Lower leg skin (tissue), 3 donors: ENCODE data around the gene BAIAP2.

Source experiments
- CTCF ChIP-seq, 3 donors: fragments of 450-650 bp; IDR thresholded peaks; one replicate each; pipeline ENCODE4 v1.5.1; 2016; ENCODE audit warnings: antibody characterized with exemption in 3 of 3, mild to moderate bottlenecking in 3 of 3, moderate library complexity in 2 of 3
- POLR2A ChIP-seq, 2 donors: fragments of 450-650 bp; IDR thresholded peaks; one replicate each; pipeline ENCODE4 v1.6.1; 2016 to 2017; ENCODE audit warnings: antibody characterized with exemption in 2 of 2, mild to moderate bottlenecking in 1 of 2, moderate library complexity in 1 of 2

DNA sequence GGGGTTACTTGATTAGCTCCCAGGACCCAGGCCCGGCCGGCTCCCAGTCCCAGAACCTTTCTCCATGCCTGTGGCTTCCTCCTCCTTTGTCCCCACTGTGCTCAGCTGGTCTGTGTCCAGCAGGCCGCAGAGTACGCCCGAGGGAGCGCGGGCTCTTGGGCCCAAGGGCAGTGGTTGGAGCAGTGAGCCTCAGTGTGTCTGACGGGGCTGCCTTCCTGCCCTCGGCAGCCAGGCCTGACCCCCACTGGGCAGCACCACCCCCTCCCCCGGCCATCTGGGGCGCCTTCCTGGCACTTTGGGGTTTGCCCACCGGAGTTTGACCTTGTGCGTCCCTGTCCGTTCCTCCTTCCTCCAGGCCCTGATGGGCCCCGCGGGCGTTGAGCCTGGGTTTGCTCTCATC is 67.9 kb downstream of the BAIAP2 start:
- TF ChIP-seq CTCF (IDR thresholded peaks at IDR 0.05) (no peak), POLR2A (IDR thresholded peaks at IDR 0.05) (no peak)
